NCI-H510A treated with DMSO at 0.1 percent for 48 hours (cell line): ENCODE results near the gene C7orf33.
"Not testable (repeated sequence)": the region's sequence is repeated elsewhere in the genome, so short reads cannot be mapped to it uniquely, and the experiment has no call there.

Source experiments
- DNase-seq: peaks from one replicate; lab custom pipeline; 2025; lab: John Stamatoyannopoulos, UW

C7orf33 gene

GRCh38 chr7:148580446-148580845, 10.1 kb upstream of the C7orf33 start:
- no peak for DNase-seq

DNA sequence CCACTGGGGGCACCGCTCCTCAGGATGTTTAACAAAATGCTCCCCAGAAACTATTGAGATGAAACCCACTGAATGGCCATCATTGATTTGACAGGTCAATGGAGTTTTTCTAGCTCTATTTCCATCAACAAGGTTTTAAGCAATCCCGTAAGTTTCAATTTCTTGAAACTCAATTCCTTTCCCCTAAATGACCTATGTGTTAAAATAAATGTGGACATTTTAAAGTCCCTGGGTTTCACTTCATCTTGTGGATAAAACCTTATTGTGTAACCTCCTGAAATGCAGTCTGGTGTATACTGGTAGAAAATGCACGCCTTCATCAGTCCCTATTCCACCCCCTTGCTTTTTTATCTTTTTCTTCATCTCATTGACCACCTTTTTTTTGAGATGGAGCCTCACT, 8.9 kb upstream of the C7orf33 start:
- DNase-seq: no peak

GRCh38 chr7:148584154-148584827, 6.3 kb upstream of the C7orf33 start:
- no peak for DNase-seq

- DNase-seq: no peak
These were observed 5.2 kb upstream of the C7orf33 start for GRCh38 chr7:148585399-148585798.

DNA sequence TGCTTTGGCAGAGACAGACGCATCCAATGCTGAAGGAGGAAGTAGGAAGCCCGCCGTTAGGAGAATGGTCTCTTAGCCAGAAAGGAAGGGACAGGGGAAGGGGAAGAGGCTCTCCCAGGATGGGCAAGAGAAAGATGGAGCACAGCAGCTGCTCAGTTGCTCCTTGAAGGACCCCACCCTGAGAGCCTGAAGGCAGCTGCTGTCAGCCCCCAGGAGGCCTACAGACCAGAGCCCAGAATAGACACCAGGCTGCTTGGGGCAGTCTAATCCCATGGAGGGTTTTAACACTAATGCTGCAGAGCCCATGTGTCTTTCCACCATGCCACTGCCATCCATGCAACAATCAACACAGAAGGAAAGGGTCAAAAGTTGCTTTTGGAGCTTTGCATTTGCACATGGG, 3.5 kb upstream of the C7orf33 start:
- DNase-seq: no peak

DNA sequence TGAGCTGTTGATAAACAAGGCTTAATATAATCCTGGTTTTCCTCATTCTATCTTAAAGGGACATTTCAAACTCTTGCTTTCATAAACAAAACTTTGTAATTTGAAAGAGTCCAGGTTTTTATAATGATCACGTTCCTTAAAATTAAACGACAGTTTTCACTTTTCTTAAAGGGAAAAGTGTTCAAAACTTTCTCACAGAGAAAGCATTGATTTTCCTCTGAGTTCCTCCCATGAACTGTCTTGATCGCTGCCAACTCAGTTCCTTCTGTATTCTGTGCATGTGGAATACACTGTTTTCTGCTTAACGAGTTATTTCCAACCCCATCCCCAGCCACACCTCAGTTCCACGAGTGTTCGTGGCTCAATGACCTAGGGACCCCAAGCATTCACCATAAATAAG, 2.4 kb upstream of the C7orf33 start:
- DNase-seq: no peak

- no peak for DNase-seq
These were observed 1.9 kb upstream of the C7orf33 start for GRCh38 chr7:148588670-148589131.

GRCh38 chr7:148589640-148590039, 926 bp upstream of the C7orf33 start:
- no peak for DNase-seq

DNA sequence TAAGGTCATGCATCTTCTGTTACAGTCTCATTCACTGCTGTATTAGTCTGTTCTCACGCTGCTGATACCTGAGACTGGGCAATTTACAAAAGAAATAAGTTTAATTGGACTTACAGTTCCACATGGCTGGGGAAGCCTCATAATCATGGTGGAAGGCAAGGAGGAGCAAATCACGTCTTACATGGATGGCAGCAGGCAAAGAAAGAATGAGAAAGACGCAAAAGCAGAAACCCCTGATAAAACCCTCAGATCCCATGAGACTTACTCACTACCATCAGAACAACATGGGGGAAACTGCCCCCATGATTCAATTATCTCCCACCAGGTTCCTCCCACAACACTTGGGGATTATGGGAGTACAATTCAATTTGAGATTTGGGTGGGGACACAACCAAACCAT, 5.8 kb downstream of the C7orf33 start:
- DNase-seq: not testable (repeated sequence)

- DNase-seq: no peak
These were observed 7.8 kb downstream of the C7orf33 start for GRCh38 chr7:148598351-148598750.

DNA sequence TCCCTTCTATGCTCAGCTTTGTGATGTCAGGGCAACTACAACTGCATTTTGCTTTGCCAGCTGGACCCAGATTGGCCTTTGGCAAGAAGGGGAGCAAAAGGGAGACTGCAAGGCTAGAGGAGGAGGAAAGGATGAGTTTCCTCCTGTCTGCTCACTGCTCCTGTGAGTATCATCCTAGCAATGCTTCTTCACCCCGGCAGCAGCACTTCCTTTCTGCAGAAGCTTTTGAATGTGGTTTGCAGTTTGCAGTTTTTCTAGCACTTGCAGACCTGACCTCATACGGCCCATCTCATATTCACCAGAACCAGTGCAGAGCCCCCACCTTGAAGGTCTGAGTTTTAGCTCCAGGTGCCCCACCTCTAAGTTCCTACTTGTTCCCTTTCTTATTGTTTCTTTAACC, 14.8 kb downstream of the C7orf33 start:
- no peak for DNase-seq

GRCh38 chr7:148607151-148607661, 16.6 kb downstream of the C7orf33 start:
- DNase-seq: no peak

DNA sequence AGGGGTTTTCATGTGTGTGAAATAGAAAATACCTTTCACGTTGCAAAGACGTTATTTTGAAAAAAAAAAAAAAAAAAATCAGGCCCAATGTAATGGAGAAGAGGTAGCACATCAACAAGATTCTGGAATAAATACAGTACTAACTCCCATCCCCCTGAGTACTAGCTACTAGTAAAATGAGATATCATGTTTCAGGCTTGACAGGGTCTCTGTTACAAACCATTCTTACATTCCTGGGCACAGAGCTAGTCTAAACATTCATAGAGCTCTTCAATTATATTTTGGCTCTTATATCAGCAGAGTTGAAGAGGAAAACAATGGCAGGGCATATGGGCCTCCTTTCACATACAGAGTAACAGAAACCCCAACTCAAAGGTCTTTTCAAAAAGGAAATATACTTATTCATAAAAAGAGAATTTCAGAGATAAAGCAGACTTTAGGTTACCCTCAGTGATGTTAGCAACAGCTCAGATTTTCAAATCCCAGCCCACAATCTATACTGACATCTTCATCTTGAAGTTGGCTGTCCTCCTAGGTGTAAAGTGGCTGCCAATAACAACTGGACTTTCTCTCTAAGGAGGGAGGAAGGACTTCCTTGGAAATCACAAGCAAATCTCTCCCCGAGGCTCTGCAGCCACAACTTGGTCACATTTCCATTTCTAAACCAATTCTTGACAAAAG, 18.6 kb downstream of the C7orf33 start:
- DNase-seq: no peak

- DNase-seq: no peak
These were observed 21.1 kb downstream of the C7orf33 start for GRCh38 chr7:148611692-148612091.

DNA sequence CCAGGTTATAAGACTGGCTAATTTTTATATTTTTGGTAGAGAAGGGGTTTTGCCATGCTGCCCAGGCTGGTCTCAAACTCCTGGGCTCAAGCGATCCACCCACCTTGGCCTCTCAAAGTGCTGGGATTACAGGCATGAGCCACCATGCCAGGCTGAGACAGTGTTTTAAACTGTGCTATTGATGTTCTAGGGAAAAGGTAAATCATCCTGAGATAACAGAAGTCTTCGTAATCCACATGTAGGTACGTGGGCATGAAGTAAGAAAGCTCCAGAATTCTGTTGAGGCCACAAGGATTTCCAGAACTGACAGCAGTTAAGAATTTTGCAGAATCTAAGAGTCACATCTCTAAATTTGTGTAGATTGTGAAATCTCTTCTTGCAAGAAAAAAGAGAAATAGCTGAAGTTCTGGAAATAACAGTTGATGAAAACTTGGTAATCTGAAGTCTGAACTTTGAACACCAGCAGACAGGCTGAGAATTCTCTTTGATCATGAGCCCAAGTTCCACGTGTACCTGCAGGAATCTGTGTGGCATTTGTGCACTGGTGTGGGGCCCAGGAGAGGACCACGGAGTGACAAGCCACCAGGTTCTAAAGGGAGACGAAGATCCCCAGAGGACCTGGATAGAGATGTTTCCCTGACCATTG, 24.6 kb downstream of the C7orf33 start:
- no peak for DNase-seq

GRCh38 chr7:148620749-148621359, 30.3 kb downstream of the C7orf33 start:
- DNase-seq: no peak

DNA sequence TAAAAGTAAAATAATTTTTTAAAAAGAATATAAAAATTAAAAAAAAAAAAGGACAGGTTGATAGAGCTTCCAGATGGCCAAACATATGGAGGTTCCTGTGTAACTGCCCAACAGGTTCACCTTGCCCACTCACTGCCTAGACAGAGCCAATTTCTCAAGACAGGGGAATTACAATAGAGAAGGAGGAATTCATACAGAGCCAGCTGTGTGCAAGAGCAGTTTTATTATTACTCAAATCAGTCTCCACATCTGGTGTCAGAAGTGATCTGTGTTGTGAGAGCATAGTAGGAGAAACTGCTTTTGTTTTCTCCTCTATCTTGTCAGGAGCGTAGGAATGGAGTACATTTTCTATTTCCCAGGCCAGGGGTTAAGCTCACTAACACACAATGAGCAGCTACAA, 31.0 kb downstream of the C7orf33 start:
- no peak for DNase-seq

DNA sequence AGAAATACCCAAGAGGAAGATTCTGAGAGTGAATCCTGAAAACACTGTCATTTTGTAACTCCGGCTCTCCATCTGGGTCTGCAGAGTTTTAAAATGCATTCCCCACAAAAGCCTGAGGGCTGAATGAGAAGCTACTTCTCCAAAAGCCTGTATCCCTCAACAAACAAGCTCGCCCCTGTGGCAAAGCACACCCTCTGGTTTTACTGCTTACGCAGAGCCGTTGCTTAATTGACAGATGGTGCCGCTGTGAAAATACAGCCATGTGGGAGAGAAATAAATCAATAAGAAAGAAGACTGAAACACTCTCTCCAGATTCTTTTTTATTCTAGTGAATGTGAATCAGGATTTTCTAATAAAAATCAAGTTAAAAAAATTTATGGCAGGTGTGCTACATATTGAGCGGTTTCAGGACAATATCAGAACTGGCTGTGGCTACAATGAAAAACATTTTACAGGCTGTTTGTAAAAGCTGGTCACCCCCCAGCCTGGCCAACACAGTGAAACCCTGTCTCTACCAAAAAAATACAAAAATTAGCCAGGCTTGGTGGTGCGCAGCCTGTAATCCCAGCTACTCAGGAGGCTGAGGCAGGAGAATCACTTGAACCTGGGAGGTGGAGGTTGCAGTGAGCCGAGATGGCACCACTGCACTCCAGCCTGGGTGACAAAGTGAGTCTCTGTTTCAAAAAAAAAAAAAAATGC, 32.5 kb downstream of the C7orf33 start:
- DNase-seq: peak; percentile 4

DNA sequence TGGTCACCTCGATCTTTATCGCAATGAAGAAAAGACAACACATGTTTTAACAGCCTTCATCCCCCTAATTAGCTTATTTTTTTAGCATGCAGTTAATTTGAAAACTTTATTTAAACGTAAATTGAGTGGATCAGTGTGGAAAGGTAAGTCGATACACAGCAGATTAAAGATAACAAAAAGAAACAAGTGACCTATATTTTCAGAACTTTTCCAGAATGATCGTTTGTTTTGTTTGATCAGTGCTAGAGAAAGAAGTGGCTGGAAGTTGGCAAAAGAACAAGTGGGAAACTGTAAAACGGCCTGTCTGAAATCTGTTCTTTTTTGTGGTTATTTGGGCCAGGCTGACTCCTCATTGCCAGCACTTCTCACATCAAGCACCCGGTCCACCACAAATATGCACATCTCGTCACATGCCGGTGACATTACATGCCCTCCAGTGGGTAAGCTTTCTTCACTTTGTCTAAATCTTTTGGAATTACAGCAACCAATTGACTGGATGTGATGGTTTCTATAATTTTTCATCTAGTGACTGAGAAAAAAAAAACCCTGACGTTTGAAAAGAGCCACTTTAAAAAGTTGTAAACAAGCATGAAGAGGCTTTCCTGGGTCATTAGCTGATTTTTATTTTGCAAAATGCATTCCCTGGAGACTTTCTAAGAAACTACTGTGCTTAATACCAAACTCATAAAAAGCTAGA, 33.2 kb downstream of the C7orf33 start:
- DNase-seq: no peak

- no peak for DNase-seq
These were observed 34.2 kb downstream of the C7orf33 start for GRCh38 chr7:148624735-148625134.

GRCh38 chr7:148625342-148625741, 34.8 kb downstream of the C7orf33 start:
- no peak for DNase-seq
